Measurements from ENCODE around the gene MAP4K1.

DNA sequence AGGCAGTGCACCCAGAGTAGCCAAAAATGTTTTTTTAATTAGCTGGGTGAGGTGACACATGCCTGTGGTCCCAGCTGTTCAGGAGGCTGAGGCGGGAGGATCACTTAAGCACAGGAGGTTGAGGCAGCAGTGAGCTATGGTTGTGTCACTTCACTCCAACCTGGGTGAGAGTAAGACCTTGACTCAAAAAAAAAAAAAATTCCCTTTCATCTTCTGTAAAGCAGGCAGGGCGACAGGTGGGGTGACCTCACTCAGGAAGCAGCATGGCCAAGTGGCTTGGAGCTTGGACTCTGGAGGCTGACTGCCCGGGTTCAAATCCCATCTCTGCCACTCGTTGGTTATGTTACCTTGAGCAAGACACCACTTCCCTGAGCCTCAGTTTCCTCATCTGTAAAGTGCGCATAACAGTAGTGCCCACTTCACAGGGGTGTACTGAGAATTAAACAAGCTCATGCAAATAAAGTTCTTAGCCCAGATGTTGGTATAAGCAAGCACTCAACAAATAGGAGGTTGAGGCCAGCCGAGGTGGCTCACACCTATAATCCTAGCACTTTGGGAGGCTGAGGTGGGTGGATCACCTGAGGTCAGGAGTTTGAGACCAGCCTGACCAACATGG is 48.3 kb downstream of the MAP4K1 start:
- TF ChIP-seq, protein P1, sequence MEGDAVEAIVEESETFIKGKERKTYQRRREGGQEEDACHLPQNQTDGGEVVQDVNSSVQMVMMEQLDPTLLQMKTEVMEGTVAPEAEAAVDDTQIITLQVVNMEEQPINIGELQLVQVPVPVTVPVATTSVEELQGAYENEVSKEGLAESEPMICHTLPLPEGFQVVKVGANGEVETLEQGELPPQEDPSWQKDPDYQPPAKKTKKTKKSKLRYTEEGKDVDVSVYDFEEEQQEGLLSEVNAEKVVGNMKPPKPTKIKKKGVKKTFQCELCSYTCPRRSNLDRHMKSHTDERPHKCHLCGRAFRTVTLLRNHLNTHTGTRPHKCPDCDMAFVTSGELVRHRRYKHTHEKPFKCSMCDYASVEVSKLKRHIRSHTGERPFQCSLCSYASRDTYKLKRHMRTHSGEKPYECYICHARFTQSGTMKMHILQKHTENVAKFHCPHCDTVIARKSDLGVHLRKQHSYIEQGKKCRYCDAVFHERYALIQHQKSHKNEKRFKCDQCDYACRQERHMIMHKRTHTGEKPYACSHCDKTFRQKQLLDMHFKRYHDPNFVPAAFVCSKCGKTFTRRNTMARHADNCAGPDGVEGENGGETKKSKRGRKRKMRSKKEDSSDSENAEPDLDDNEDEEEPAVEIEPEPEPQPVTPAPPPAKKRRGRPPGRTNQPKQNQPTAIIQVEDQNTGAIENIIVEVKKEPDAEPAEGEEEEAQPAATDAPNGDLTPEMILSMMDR (IDR thresholded peaks at IDR 0.05; ENCODE audit: insufficient read depth, low read length), result no peak
- TF ChIP-seq GABPA (IDR thresholded peaks at IDR 0.05; ENCODE audit: low read depth), result no peak
- TF ChIP-seq, protein P2, sequence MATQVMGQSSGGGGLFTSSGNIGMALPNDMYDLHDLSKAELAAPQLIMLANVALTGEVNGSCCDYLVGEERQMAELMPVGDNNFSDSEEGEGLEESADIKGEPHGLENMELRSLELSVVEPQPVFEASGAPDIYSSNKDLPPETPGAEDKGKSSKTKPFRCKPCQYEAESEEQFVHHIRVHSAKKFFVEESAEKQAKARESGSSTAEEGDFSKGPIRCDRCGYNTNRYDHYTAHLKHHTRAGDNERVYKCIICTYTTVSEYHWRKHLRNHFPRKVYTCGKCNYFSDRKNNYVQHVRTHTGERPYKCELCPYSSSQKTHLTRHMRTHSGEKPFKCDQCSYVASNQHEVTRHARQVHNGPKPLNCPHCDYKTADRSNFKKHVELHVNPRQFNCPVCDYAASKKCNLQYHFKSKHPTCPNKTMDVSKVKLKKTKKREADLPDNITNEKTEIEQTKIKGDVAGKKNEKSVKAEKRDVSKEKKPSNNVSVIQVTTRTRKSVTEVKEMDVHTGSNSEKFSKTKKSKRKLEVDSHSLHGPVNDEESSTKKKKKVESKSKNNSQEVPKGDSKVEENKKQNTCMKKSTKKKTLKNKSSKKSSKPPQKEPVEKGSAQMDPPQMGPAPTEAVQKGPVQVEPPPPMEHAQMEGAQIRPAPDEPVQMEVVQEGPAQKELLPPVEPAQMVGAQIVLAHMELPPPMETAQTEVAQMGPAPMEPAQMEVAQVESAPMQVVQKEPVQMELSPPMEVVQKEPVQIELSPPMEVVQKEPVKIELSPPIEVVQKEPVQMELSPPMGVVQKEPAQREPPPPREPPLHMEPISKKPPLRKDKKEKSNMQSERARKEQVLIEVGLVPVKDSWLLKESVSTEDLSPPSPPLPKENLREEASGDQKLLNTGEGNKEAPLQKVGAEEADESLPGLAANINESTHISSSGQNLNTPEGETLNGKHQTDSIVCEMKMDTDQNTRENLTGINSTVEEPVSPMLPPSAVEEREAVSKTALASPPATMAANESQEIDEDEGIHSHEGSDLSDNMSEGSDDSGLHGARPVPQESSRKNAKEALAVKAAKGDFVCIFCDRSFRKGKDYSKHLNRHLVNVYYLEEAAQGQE (IDR thresholded peaks at IDR 0.05; ENCODE audit: insufficient replicate concordance, low read depth), result no peak
- TF ChIP-seq SPI1 (IDR thresholded peaks at IDR 0.05; ENCODE audit: borderline replicate concordance, low read depth), result no peak
